GM21390 (cell line): Measurements from ENCODE around the gene PDE11A.
A peak's percentile ranks its signal among the peaks of the same experiment; 100 is the strongest.
"Not testable (repeated sequence)": the region's sequence is repeated elsewhere in the genome, so short reads cannot be mapped to it uniquely, and the experiment has no call there.

Experiments used
- ATAC-seq: cut with Tn5 transposase; IDR thresholded peaks from one replicate; pipeline ENCODE4 v1.9.1; 2021; ENCODE audit not compliant: unreplicated experiment

Gene PDE11A

GRCh38 chr2:178072383-178073301, at the start of gene PDE11A:
Gene PDE11A, minus strand, starts transcription at chr2:178072777. Its CDS starts 340 bp downstream, at chr2:178072437.
- ATAC-seq: peak; percentile 71

GRCh38 chr2:178119179-178119922, 46.8 kb upstream of the PDE11A start:
- ATAC-seq: no peak

GRCh38 chr2:178117725-178118124, 45.1 kb upstream of the PDE11A start:
- ATAC-seq: no peak

- no peak for ATAC-seq
Observed at GRCh38 chr2:178115271-178115670, 42.7 kb upstream of the PDE11A start.

GRCh38 chr2:178114462-178114861, 41.9 kb upstream of the PDE11A start:
- ATAC-seq: peak; percentile 54

GRCh38 chr2:178112202-178113152, 39.9 kb upstream of the PDE11A start, which contains the start of gene RBM45:
Gene RBM45, plus strand, starts transcription at chr2:178112437. Its CDS starts 110 bp downstream, at chr2:178112547.
- peak; percentile 86 for ATAC-seq

GRCh38 chr2:178111743-178112142, 39.2 kb upstream of the PDE11A start:
- ATAC-seq: no peak

- ATAC-seq: no peak
Observed at GRCh38 chr2:178110681-178111080, 38.1 kb upstream of the PDE11A start.

GRCh38 chr2:178109813-178110212, 37.2 kb upstream of the PDE11A start:
- no peak for ATAC-seq

GRCh38 chr2:178108176-178108575, 35.6 kb upstream of the PDE11A start:
- ATAC-seq: no peak

- ATAC-seq: no peak
Observed at GRCh38 chr2:178106053-178106452, 33.5 kb upstream of the PDE11A start.

GRCh38 chr2:178105566-178105965, 33.0 kb upstream of the PDE11A start:
- ATAC-seq: no peak

GRCh38 chr2:178101321-178102079, 28.9 kb upstream of the PDE11A start:
- no peak for ATAC-seq

GRCh38 chr2:178093471-178093870, 20.9 kb upstream of the PDE11A start:
- no peak for ATAC-seq

GRCh38 chr2:178088774-178089270, 16.2 kb upstream of the PDE11A start:
- no peak for ATAC-seq

GRCh38 chr2:178084273-178084672, 11.7 kb upstream of the PDE11A start:
- no peak for ATAC-seq

GRCh38 chr2:178082408-178083045, 9.9 kb upstream of the PDE11A start:
- ATAC-seq: no peak

GRCh38 chr2:178079279-178079678, 6.7 kb upstream of the PDE11A start:
- ATAC-seq: not testable (repeated sequence)

- no peak for ATAC-seq
Observed at GRCh38 chr2:178076130-178076529, 3.6 kb upstream of the PDE11A start.
